ENCODE measurements around the gene PLIN3.

- TF ChIP-seq YY1 (tag by site-specific recombination; IDR thresholded peaks at IDR 0.05): no peak
- TF ChIP-seq ZNF335 (tag by site-specific recombination; conservative IDR thresholded peaks at IDR 0.05): peak; percentile 44
- no peak for TF ChIP-seq ZBTB6 (tag by site-specific recombination; IDR thresholded peaks at IDR 0.05)
- no peak for TF ChIP-seq CTCF (tag by site-specific recombination; IDR thresholded peaks at IDR 0.05)
- TF ChIP-seq MZF1 (tag by site-specific recombination; IDR thresholded peaks at IDR 0.05; ENCODE audit: borderline replicate concordance): no peak
- TF ChIP-seq ZNF518A (tag by site-specific recombination; conservative IDR thresholded peaks at IDR 0.05; ENCODE audit: low read depth): no peak
- TF ChIP-seq ZNF114 (tag by site-specific recombination; IDR thresholded peaks at IDR 0.05): no peak
- no peak for TF ChIP-seq PRDM4 (tag by site-specific recombination; IDR thresholded peaks at IDR 0.05)
- no peak for TF ChIP-seq ZNF426 (tag by site-specific recombination; IDR thresholded peaks at IDR 0.05)
- no peak for TF ChIP-seq ZNF549 (tag by site-specific recombination; IDR thresholded peaks at IDR 0.05)
- TF ChIP-seq ATF2 (tag by site-specific recombination; IDR thresholded peaks at IDR 0.05; ENCODE audit: low read depth): no peak
- no peak for TF ChIP-seq SETDB1 (IDR thresholded peaks at IDR 0.05; ENCODE audit: insufficient read length, low read length)
These were observed at the start of gene PLIN3 for GRCh38 chr19:4867534-4868285.
